ENCODE data around the gene GRIK1. TPM values are rescaled to one million over a fixed set of nuclear protein-coding genes. Genes with fewer than 3 reads are reported as not detected.

Gene GRIK1
- total RNA-seq, 1 donor from 2014 or later = not detected

GRCh38 chr21:29803191-29803590, 136.6 kb downstream of the GRIK1 start:
- ATAC-seq = no peak
- DNase-seq (ENCODE audit: missing footprints) = no peak
- intact Hi-C loops (cut with DNase I) = no loop called here

DNA sequence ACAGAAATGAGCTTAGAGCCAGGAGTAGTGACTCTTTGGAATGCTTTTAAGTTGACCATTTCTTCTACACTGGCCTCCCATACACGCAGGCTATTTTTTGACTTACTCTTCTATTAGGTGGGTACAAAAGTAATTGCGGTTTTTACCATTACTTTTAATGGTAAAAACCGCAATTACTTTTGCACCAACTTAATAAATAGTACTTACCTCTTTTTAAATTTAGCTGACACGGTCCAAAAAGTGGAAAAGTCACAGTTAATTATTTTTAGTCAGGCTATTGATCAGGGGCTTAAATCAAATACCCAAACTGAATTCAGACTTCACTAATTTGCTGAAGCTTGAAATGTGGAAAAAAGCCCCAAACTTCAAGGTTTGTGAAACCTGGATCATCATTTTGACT, 138.7 kb downstream of the GRIK1 start:
- no peak for DNase-seq (ENCODE audit: missing footprints)
- intact Hi-C loops (cut with DNase I) = no loop called here

DNA sequence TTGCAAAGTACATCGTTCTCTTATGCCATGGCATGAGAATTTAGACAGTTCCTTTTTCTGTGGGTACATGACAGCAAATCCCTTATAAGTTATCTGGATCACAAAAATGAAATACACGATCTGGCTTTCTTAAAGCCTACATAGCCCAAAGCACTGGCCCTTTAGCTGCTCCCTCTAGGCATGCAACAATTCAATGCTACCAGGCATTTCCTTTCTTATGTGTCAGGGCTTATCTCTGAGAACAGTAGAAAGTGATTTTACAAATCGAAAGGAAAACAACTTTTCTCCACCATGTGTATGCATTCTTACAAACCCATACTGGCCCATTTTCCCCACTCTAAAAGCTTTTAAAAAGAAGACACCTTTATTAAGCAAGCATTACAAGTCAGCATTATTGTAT, 139.7 kb downstream of the GRIK1 start:
- DNase-seq (ENCODE audit: missing footprints) (no peak), ATAC-seq (no peak)
- intact Hi-C loops (cut with DNase I) = no loop called here

More for the DNA sequence above, 138.7 kb downstream of the GRIK1 start:
- no peak for ATAC-seq

DNA sequence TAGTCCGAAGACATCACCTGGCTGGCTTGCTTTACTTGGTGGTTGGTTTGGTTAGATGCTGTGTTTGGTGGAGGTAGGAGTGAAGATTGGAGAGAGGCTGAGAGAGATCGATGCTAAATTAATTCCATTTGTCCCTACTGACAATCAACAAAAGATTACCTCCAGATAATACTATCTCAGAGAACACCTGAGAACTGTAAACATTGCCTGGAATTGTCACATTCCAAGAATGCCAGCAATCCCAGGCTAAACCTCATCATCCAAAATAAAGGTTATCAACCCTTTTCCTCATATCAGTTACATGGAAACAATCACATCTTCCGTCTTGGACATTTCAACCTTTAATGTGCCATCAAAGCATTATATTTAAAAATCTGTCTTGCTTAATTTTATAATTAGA, 141.0 kb downstream of the GRIK1 start:
- DNase-seq (ENCODE audit: missing footprints) = no peak
- ATAC-seq = no peak
- intact Hi-C loops (cut with DNase I) = no loop called here

DNA sequence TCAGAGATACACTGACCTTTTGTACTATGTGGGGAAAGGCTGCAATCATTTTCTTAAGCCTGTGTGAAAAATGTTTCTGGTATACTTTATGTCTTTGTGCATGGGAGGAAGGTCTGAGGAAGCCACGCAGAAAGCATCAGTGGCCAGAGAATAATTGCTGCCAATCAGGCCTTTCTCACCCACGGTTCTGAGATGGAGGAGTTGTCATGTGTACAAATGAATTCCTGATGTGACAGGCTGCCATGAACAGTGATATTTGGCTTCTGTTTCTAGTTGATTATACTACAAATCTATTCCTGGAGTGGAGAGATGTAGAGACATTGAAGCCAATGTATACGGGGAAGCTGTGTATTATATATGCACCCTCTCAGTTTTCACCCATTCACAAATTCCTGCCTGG, 142.6 kb downstream of the GRIK1 start:
- intact Hi-C loops (cut with DNase I) = no loop called here
- no peak for ATAC-seq

DNA sequence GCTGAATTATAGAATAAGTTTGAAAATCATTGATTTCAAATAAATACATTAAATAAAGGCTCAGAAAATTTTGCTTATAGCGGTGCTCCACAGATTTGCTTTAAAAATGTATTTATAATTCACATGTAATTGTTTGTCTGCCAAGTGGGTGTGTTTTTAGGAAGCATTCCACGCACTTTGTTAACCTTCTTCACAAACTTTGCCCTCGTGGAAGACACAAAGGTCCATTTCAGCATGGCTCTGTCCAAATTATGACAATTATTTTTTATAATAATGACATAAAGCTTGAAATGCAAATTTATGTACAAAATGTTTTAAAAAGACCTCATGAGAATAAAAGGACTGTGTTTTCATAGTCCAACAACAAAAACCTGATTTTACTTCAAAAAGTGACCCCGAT, 146.1 kb downstream of the GRIK1 start:
- ATAC-seq = no peak
- intact Hi-C loops (cut with DNase I) = no loop called here
- DNase-seq (ENCODE audit: missing footprints) = no peak

More for the DNA sequence above, 142.6 kb downstream of the GRIK1 start:
- no peak for DNase-seq (ENCODE audit: missing footprints)

GRCh38 chr21:29789393-29789792, 150.4 kb downstream of the GRIK1 start:
- intact Hi-C loops (cut with DNase I) = no loop called here
- DNase-seq (ENCODE audit: missing footprints) (no peak), ATAC-seq (no peak)

DNA sequence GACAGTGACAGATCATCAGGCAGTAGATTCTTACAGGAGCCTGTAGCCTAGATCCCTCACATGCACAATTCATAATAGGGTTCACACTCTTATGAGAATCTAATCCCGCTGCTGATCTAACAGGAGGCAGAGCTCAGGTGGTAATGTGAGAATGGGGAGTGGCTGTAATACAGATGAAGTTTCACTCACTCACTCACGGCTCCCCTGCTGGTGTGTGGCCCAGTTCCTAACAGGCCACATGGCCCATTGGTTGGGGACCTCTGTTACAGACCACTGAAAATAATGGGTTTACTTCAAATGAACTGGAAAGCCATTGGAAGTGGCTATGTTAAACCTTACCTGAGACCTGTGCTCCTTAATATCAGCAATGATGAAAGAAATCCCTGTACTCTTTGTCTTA, 151.0 kb downstream of the GRIK1 start:
- no peak for DNase-seq (ENCODE audit: missing footprints)
- ATAC-seq = no peak
- intact Hi-C loops (cut with DNase I) = no loop called here

DNA sequence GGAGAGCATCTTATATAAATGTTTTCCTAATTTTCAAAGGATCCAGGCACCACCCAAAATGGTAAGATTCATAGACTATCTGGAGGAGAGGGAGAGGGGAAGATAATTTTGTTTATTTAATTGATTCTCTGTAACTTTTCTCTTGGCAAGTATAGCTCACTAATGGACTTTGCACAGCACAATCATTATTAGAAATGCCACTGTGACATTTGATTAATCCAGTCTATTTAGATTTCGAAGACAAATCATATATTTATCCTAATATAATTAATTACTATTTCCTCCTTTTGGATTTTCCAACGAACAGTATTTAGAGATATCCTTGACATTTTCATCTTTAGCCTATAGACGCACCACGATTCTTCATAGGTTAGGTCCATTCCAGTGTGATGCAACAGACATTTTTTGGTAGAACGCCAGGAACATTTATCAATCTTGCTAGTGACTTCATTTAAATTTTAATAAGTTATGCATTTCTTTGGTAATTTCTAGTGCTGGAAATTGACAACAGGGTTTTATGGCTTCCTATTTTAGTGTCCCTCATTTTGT, 152.4 kb downstream of the GRIK1 start:
- intact Hi-C loops (cut with DNase I) = no loop called here
- no peak for DNase-seq (ENCODE audit: missing footprints)
- ATAC-seq = no peak

- ATAC-seq = no peak
- DNase-seq (ENCODE audit: missing footprints) = no peak
- intact Hi-C loops (cut with DNase I) = no loop called here
These were observed 153.1 kb downstream of the GRIK1 start for GRCh38 chr21:29786496-29787360.

- intact Hi-C loops (cut with DNase I) = no loop called here
- no peak for DNase-seq (ENCODE audit: missing footprints)
- no peak for ATAC-seq
These were observed 162.6 kb downstream of the GRIK1 start for GRCh38 chr21:29777160-29777559.

DNA sequence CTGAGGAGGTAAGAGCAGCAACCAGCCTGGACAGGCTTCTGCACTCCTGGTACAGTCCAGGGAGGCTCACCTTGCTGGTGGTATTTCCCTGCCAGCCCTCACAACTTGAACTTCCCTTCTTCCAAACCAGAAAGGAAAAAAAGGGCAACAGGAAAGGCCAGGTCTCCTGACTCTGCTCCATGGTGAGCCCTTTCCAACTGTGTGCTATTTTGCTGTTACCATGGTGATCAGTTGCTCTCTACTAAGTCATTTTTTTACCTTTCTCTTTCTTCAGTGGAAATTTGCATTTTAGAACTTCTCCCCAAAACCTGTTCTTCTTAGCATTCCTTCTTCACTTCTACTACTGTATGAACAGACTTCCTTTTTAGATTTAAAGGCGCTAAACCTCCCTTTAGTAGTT, 164.3 kb downstream of the GRIK1 start:
- no peak for ATAC-seq
- intact Hi-C loops (cut with DNase I) = no loop called here
- no peak for DNase-seq (ENCODE audit: missing footprints)

GRCh38 chr21:29771491-29772066, 168.2 kb downstream of the GRIK1 start:
- intact Hi-C loops (cut with DNase I) = no loop called here
- ATAC-seq = no peak

DNA sequence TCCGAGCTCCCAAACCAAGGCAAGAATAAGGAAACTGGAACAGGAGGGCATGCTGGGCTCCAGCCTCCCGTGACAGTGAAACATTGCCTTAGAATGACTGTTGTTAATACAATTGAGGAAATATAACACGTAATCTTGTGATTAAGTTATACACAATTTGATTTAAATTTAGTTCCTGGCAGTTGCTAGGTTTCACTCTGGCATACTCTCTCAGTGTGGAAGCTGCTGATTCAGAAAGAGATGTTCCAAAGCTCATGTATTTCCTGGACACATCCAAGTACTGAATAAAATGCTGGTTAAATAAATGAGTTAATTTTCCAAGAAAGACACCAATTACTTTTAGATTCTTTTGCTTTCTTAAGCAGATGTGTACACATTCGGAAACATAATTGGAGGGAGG, 176.1 kb downstream of the GRIK1 start:
- intact Hi-C loops (cut with DNase I) = no loop called here
- ATAC-seq (no peak), DNase-seq (ENCODE audit: missing footprints) (no peak)

More at GRCh38 chr21:29771491-29772066, 168.2 kb downstream of the GRIK1 start:
- DNase-seq (ENCODE audit: missing footprints) = no peak

- no peak for ATAC-seq
- DNase-seq (ENCODE audit: missing footprints) = no peak
- intact Hi-C loops (cut with DNase I) = no loop called here
These were observed 177.2 kb downstream of the GRIK1 start for GRCh38 chr21:29762570-29763082.

GRCh38 chr21:29753216-29753615, 186.6 kb downstream of the GRIK1 start:
- ATAC-seq (no peak), DNase-seq (ENCODE audit: missing footprints) (no peak)

DNA sequence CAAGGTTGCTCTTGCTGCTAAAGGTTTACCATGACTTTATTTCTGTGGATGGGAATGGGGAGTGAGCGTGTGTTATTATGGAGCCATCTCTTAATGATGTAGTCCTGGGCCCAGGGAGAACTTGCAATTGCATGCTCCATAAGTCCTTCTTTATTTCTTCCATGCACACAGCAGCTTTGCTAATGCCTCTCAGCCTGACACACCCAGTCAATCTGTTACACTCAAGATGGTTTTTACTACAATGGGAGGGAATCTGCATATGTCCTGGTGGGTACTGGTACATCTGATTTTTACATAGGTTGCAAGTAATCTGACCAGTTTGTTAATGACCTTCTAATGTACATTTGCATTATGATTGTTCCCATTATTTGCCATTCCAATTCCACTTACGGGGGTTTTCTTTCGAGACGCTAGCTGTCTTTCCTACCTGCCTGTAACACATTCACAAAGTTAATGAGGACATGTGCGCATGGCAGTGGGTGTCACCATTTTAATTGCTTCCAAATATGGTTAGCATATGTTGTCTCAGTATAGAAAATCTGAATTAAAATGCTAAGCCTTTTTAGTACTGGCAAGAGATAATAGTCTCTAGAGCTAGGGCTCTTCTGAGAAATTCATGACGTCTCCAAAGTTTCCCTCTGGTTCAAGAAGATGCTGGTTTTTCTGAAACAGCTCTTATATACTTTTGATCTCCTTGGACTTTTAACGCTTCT, 188.2 kb downstream of the GRIK1 start:
- ATAC-seq (no peak), DNase-seq (ENCODE audit: missing footprints) (no peak)
- intact Hi-C loops (cut with DNase I) = no loop called here

More at GRCh38 chr21:29753216-29753615, 186.6 kb downstream of the GRIK1 start:
- intact Hi-C loops (cut with DNase I) = no loop called here

GRCh38 chr21:29749957-29750356, 189.8 kb downstream of the GRIK1 start:
- ATAC-seq = no peak
- DNase-seq (ENCODE audit: missing footprints) = no peak
- intact Hi-C loops (cut with DNase I) = no loop called here

DNA sequence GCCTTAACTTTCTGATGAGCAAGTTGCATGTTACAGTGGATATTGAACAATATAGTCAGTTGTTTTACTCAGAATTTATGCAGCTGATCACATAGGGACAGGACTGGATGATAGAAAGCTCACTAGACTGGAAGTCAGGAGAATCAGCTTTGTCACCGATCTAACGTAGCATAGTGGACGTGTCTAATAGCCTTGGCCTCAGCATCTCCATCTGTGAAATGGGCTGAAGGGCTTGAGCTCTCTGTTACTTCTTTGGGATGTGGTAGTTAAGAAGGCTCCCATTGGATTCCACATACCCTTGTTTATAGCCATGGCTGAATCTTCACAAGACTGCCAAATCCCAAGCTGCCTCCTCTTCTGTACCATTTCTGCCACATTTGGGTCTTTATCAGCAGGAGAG, 190.6 kb downstream of the GRIK1 start:
- DNase-seq (ENCODE audit: missing footprints) = no peak
- intact Hi-C loops (cut with DNase I) = no loop called here
- no peak for ATAC-seq

Data from Right ventricle myocardium inferior (tissue), 1 donor.